MM.1S (cell line): ENCODE data around the gene PRKRIP1.

Experiments
- DNase-seq: peaks from one replicate; pipeline ENCODE4 v3.0.0-alpha.2; 2015
- H2AFZ ChIP-seq: fragments of 300-600 bp; sonication (generic); 2 replicates; pipeline ENCODE4 v1.6.0; 2016; ENCODE audit warnings: antibody characterized with exemption, low read length
- H3F3A ChIP-seq: fragments of 300-600 bp; sonication (generic); 2 replicates; pipeline ENCODE4 v1.6.1; 2016; ENCODE audit warnings: mild to moderate bottlenecking, antibody characterized with exemption, low read length, moderate library complexity, mixed read lengths; ENCODE audit not compliant: insufficient read depth
- H3K27ac ChIP-seq: fragments of 300-600 bp; sonication (generic); 2 replicates; pipeline ENCODE4 v1.5.1; 2016; ENCODE audit warnings: mild to moderate bottlenecking, low read length
- H3K27me3 ChIP-seq: fragments of 300-600 bp; sonication (generic); replicated peaks from 2 replicates; pipeline ENCODE4 v1.6.0; 2016; ENCODE audit warnings: low read length; ENCODE audit not compliant: insufficient read depth
- H3K36me3 ChIP-seq: fragments of 300-600 bp; sonication (generic); replicated peaks from 2 replicates; pipeline ENCODE4 v1.6.1; 2016; ENCODE audit warnings: mild to moderate bottlenecking, low read length, mixed read lengths; ENCODE audit not compliant: insufficient read depth
- H3K4me1 ChIP-seq: fragments of 300-600 bp; sonication (generic); 2 replicates; pipeline ENCODE4 v1.6.1; 2016; ENCODE audit warnings: low read length, mixed read lengths
- H3K4me2 ChIP-seq: fragments of 300-600 bp; sonication (generic); 2 replicates; pipeline ENCODE4 v1.6.0; 2016; ENCODE audit warnings: low read depth, low read length
- H3K4me3 ChIP-seq: fragments of 300-600 bp; sonication (generic); 2 replicates; pipeline ENCODE4 v1.5.1; 2016; ENCODE audit warnings: low read length, mixed read lengths
- H3K79me2 ChIP-seq: fragments of 300-600 bp; sonication (generic); 2 replicates; pipeline ENCODE4 v1.6.1; 2016; ENCODE audit warnings: mixed run types, low read length, mixed read lengths
- H3K9ac ChIP-seq: fragments of 300-600 bp; sonication (generic); 2 replicates; pipeline ENCODE4 v1.6.1; 2016; ENCODE audit warnings: low read length, mixed read lengths
- H3K9me2 ChIP-seq: fragments of 300-600 bp; sonication (generic); replicated peaks from 2 replicates; pipeline ENCODE4 v1.6.1; 2016; ENCODE audit warnings: mild to moderate bottlenecking, low read length, mixed read lengths; ENCODE audit not compliant: insufficient read depth
- H3K9me3 ChIP-seq: fragments of 300-600 bp; sonication (generic); replicated peaks from 2 replicates; pipeline ENCODE4 v1.6.1; 2016; ENCODE audit warnings: mild to moderate bottlenecking, low read length, mixed read lengths; ENCODE audit not compliant: insufficient read depth
- H4K20me1 ChIP-seq: fragments of 300-600 bp; sonication (generic); 2 replicates; pipeline ENCODE4 v1.6.1; 2016; ENCODE audit warnings: mild to moderate bottlenecking, low read length, moderate library complexity, mixed read lengths; ENCODE audit not compliant: insufficient read depth
- CTCF ChIP-seq: fragments of 300-600 bp; sonication (generic); IDR thresholded peaks from 2 replicates; pipeline ENCODE4 v1.5.1; 2016; ENCODE audit warnings: antibody characterized with exemption, low read length, mixed read lengths
- EZH2 ChIP-seq: fragments of 300-600 bp; sonication (generic); optimal IDR thresholded peaks from 2 replicates; pipeline ENCODE3; 2017; ENCODE audit warnings: low read depth, mild to moderate bottlenecking, antibody characterized with exemption, low read length, mixed read lengths
- EZH2phosphoT487 ChIP-seq: fragments of 300-600 bp; sonication (generic); IDR thresholded peaks from 2 replicates; pipeline ENCODE4 v1.6.1; 2018; ENCODE audit warnings: antibody characterized with exemption, low read length

The PRKRIP1 gene

GRCh38 chr7:102457352-102457924 lies 61.3 kb downstream of the PRKRIP1 start:
- no peaks in the 10 kb centered on the region for H3K9me3 ChIP-seq
- no peak overlapping the region for H3K4me3 ChIP-seq
- H3K9me2 ChIP-seq = no peaks in the 10 kb centered on the region
- no peak overlapping the region for H3K4me2 ChIP-seq
- no peaks in the 10 kb centered on the region for H3K36me3 ChIP-seq
- no peaks in the 10 kb centered on the region for H4K20me1 ChIP-seq
- DNase-seq = no peak
- 0 out of 2 replicates have a peak, but pooled peaks cover 4% of the 10 kb centered on the region for H3F3A ChIP-seq
- peaks cover 7% of the 10 kb centered on the region for H3K79me2 ChIP-seq
- H3K27ac ChIP-seq = no peak overlapping the region
- no peaks in the 10 kb centered on the region for H3K4me1 ChIP-seq
- H3K9ac ChIP-seq = no peak overlapping the region
- TF ChIP-seq EZH2 (no peak), CTCF (no peak), EZH2phosphoT487 (no peak)
- no peak overlapping the region for H2AFZ ChIP-seq
- no peaks in the 10 kb centered on the region for H3K27me3 ChIP-seq

GRCh38 chr7:102459221-102459844 lies 63.2 kb downstream of the PRKRIP1 start:
- DNase-seq = no peak
- no peak overlapping the region for H3K4me2 ChIP-seq
- no peak overlapping the region for H2AFZ ChIP-seq
- H3K9ac ChIP-seq = no peak overlapping the region
- H3K9me2 ChIP-seq = no peaks in the 10 kb centered on the region
- H3K36me3 ChIP-seq = no peaks in the 10 kb centered on the region
- H3K4me1 ChIP-seq = peaks cover 5% of the 10 kb centered on the region; the same call in 1 of the 2 replicates
- no peak overlapping the region for H3K4me3 ChIP-seq
- no peaks in the 10 kb centered on the region for H3K9me3 ChIP-seq
- TF ChIP-seq CTCF (no peak), EZH2phosphoT487 (no peak)
- H4K20me1 ChIP-seq = no peaks in the 10 kb centered on the region
- H3F3A ChIP-seq = no peaks in the 10 kb centered on the region
- H3K27me3 ChIP-seq = no peaks in the 10 kb centered on the region
- H3K79me2 ChIP-seq = peaks cover 22% of the 10 kb centered on the region
- H3K27ac ChIP-seq = no peak overlapping the region

- no peak overlapping the region for H3K4me3 ChIP-seq
- no peaks in the 10 kb centered on the region for H3K9me2 ChIP-seq
- DNase-seq = no peak
- no peak for TF ChIP-seq EZH2
- no peak for TF ChIP-seq EZH2phosphoT487
- no peak for TF ChIP-seq CTCF
- H3K79me2 ChIP-seq = peaks cover 32% of the 10 kb centered on the region
- H4K20me1 ChIP-seq = no peaks in the 10 kb centered on the region
- peaks cover 4% of the 10 kb centered on the region; the same call in 1 of the 2 replicates for H3F3A ChIP-seq
- H3K4me2 ChIP-seq = no peak overlapping the region
- H3K27ac ChIP-seq = no peak overlapping the region; the same call in 1 of the 2 replicates
- no peaks in the 10 kb centered on the region for H3K36me3 ChIP-seq
- no peaks in the 10 kb centered on the region for H3K9me3 ChIP-seq
- H3K9ac ChIP-seq = no peak overlapping the region
- H3K27me3 ChIP-seq = no peaks in the 10 kb centered on the region
- H3K4me1 ChIP-seq = peaks cover 5% of the 10 kb centered on the region; the same call in 1 of the 2 replicates
- H2AFZ ChIP-seq = no peak overlapping the region
Measured at GRCh38 chr7:102460467-102460866, 64.3 kb downstream of the PRKRIP1 start.
